H1 (cell line): ENCODE measurements around the gene TMUB2. TPM values are rescaled to one million over a fixed set of nuclear protein-coding genes. Genes with fewer than 3 reads are reported as not detected.

Experiments used
- CTCF ChIA-PET: fragments of 300-600 bp; sonication (Branson Sonifier 250); formaldehyde crosslinking; loops from one replicate; lab custom pipeline; 2021; ENCODE audit not compliant: partially characterized antibody; lab: Charles Lee
- POLR2A ChIA-PET: fragments of 300-600 bp; sonication (Branson Sonifier 250); formaldehyde crosslinking; loops from one replicate; lab custom pipeline; 2021; ENCODE audit warnings: inconsistent platforms; ENCODE audit not compliant: partially characterized antibody; lab: Charles Lee
- DNase-seq, 2 experiments: peaks; one replicate each; pipeline versions ENCODE4 v3.0.0 to v3.0.0-alpha.2; 2010 to 2022; ENCODE audit warnings: low spot score in 2 of 2, low read depth in 1 of 2, mixed read lengths in 1 of 2
- FAIRE-seq: peaks from 2 replicates; lab custom pipeline; 2011; peaks lifted over from hg19 to GRCh38; lab: Jason Lieb, UNC
- H2AFZ ChIP-seq: 2 replicates; pipeline ENCODE4 v1.8.1; 2012; ENCODE audit warnings: low read length, inconsistent platforms
- H2AK5ac ChIP-seq: 2 replicates; pipeline ENCODE4 v1.6.1; 2013; ENCODE audit warnings: low read depth, low read length
- H2BK120ac ChIP-seq: replicated peaks from 2 replicates; pipeline ENCODE3; 2013; ENCODE audit warnings: low read depth, low read length, inconsistent platforms
- H2BK12ac ChIP-seq: 2 replicates; pipeline ENCODE4 v1.6.1; 2013; ENCODE audit warnings: low read depth, low read length
- H2BK15ac ChIP-seq: 2 replicates; pipeline ENCODE4 v1.6.1; 2013; ENCODE audit warnings: low read length
- H2BK20ac ChIP-seq: 2 replicates; pipeline ENCODE4 v1.6.1; 2013; ENCODE audit warnings: low read length
- H2BK5ac ChIP-seq: 2 replicates; pipeline ENCODE4 v1.6.1; 2013; ENCODE audit warnings: low read depth, low read length
- H3K14ac ChIP-seq: 2 replicates; pipeline ENCODE4 v1.6.1; 2013; ENCODE audit warnings: inconsistent platforms; ENCODE audit not compliant: insufficient read length
- H3K18ac ChIP-seq: 2 replicates; pipeline ENCODE4 v1.6.1; 2013; ENCODE audit warnings: low read length; ENCODE audit errors: extremely low read depth
- H3K23ac ChIP-seq: 2 replicates; pipeline ENCODE4 v1.6.1; 2013; ENCODE audit warnings: inconsistent platforms; ENCODE audit not compliant: insufficient read length
- H3K23me2 ChIP-seq: 2 replicates; pipeline ENCODE4 v1.6.1; 2013; ENCODE audit warnings: low read depth, low read length
- H3K27ac ChIP-seq: 2 replicates; pipeline ENCODE4 v1.6.1; 2011; ENCODE audit warnings: low read depth, low read length, inconsistent platforms
- H3K27me3 ChIP-seq, 4 experiments: replicated peaks in 1 of 4; 1 replicate in 1 of 4; 2 replicates in 3 of 4; pipeline versions ENCODE4 v1.6.1 to v1.8.1; 2011 to 2013; ENCODE audit warnings: low read length in 3 of 4, mild to moderate bottlenecking in 3 of 4, inconsistent platforms in 2 of 4, mixed read lengths in 2 of 4, moderate library complexity in 1 of 4; ENCODE audit not compliant: control insufficient read depth in 3 of 4, insufficient read depth in 3 of 4; ENCODE audit errors: extremely low read depth in 1 of 4
- H3K36me3 ChIP-seq, 4 experiments: 2 replicates each; pipeline versions ENCODE4 v1.6.1 to v1.8.1; 2011 to 2013; ENCODE audit warnings: mild to moderate bottlenecking in 4 of 4, low read length in 3 of 4, moderate library complexity in 2 of 4, control low read depth in 1 of 4, inconsistent platforms in 1 of 4; ENCODE audit not compliant: insufficient read depth in 4 of 4, control insufficient read depth in 2 of 4
- H3K4ac ChIP-seq: replicated peaks from 2 replicates; pipeline ENCODE3; 2013; ENCODE audit warnings: low read length, low read depth, mixed read lengths, inconsistent platforms; ENCODE audit not compliant: insufficient read length
- H3K4me1 ChIP-seq, 4 experiments: replicated peaks in 1 of 4; 1 replicate in 1 of 4; 2 replicates in 3 of 4; pipeline versions ENCODE4 v1.6.1 to v1.8.1; 2011 to 2013; ENCODE audit warnings: low read length in 3 of 4, inconsistent platforms in 2 of 4, mixed read lengths in 1 of 4; ENCODE audit not compliant: insufficient read depth in 4 of 4, control insufficient read depth in 3 of 4
- H3K4me2 ChIP-seq, 2 experiments: 2 replicates each; pipeline versions ENCODE4 v1.6.1 to v1.8.1; 2011 to 2013; ENCODE audit warnings: low read depth in 2 of 2, low read length in 2 of 2, control low read depth in 1 of 2, inconsistent platforms in 1 of 2, mild to moderate bottlenecking in 1 of 2; ENCODE audit not compliant: insufficient read depth in 1 of 2
- H3K4me3 ChIP-seq, 4 experiments: fragments of 200-600, 300-600 bp in 1 of 4; sonication (generic), shearing (Covaris generic), sonication (Bioruptor Twin) in 1 of 4; 2 replicates each; pipeline versions ENCODE4 v1.5.1 to v1.8.1; 2011 to 2016; ENCODE audit warnings: low read length in 4 of 4, low read depth in 3 of 4, control low read depth in 2 of 4, inconsistent platforms in 2 of 4, mild to moderate bottlenecking in 2 of 4, mixed read lengths in 1 of 4, moderate library complexity in 1 of 4; ENCODE audit not compliant: insufficient read depth in 2 of 4; ENCODE audit errors: extremely low read depth in 1 of 4
- H3K56ac ChIP-seq: replicated peaks from 2 replicates; pipeline ENCODE3; 2013; ENCODE audit warnings: low read depth, mild to moderate bottlenecking, mixed read lengths, low read length, inconsistent platforms; ENCODE audit not compliant: insufficient read length
- H3K79me1 ChIP-seq: 2 replicates; pipeline ENCODE4 v1.6.1; 2013; ENCODE audit warnings: low read depth, low read length, control low read depth
- H3K79me2 ChIP-seq, 2 experiments: 2 replicates each; pipeline versions ENCODE4 v1.6.1 to v1.8.1; 2012 to 2013; ENCODE audit warnings: low read length in 2 of 2, mild to moderate bottlenecking in 2 of 2, inconsistent platforms in 1 of 2; ENCODE audit not compliant: insufficient read depth in 2 of 2, control insufficient read depth in 1 of 2
- H3K9ac ChIP-seq, 4 experiments: replicated peaks in 1 of 4; 1 replicate in 1 of 4; 2 replicates in 3 of 4; pipeline versions ENCODE4 v1.6.1 to v1.8.1; 2011 to 2013; ENCODE audit warnings: low read depth in 3 of 4, low read length in 3 of 4, control low read depth in 2 of 4, mild to moderate bottlenecking in 2 of 4, moderate library complexity in 2 of 4, inconsistent platforms in 1 of 4; ENCODE audit errors: extremely low read depth in 1 of 4
- H3K9me3 ChIP-seq, 2 experiments: 2 replicates each; pipeline versions ENCODE4 v1.6.1 to v1.8.1; 2012 to 2013; ENCODE audit warnings: mild to moderate bottlenecking in 2 of 2, moderate library complexity in 2 of 2, control low read depth in 1 of 2, inconsistent platforms in 1 of 2, low read depth in 1 of 2, low read length in 1 of 2, mixed read lengths in 1 of 2; ENCODE audit not compliant: insufficient read depth in 2 of 2
- H4K20me1 ChIP-seq, 2 experiments: replicated peaks in 1 of 2; 2 replicates each; pipeline versions ENCODE3 to v1.8.1; 2011 to 2013; ENCODE audit warnings: inconsistent platforms in 2 of 2, low read length in 2 of 2, mild to moderate bottlenecking in 1 of 2; ENCODE audit not compliant: insufficient read depth in 2 of 2, control insufficient read depth in 1 of 2
- H4K5ac ChIP-seq: 2 replicates; pipeline ENCODE4 v1.6.1; 2013; ENCODE audit warnings: low read length, low read depth, mixed read lengths, inconsistent platforms; ENCODE audit not compliant: insufficient read length
- H4K8ac ChIP-seq: 2 replicates; pipeline ENCODE4 v1.8.0; 2013; ENCODE audit warnings: mild to moderate bottlenecking, moderate library complexity, low read length, inconsistent platforms; ENCODE audit not compliant: insufficient read depth; ENCODE audit errors: extremely low read depth
- H4K91ac ChIP-seq: replicated peaks from 2 replicates; pipeline ENCODE3; 2013; ENCODE audit warnings: low read length, mixed read lengths, inconsistent platforms; ENCODE audit not compliant: insufficient read length
- CREB1 ChIP-seq: IDR thresholded peaks from 2 replicates; pipeline ENCODE4 v1.6.1; 2012; ENCODE audit warnings: inconsistent platforms
- CTBP2 ChIP-seq: IDR thresholded peaks from 2 replicates; pipeline ENCODE4 v1.7.0; 2011; ENCODE audit warnings: borderline replicate concordance, mild to moderate bottlenecking, moderate library complexity, mixed read lengths, low read length; ENCODE audit not compliant: insufficient read depth, insufficient read length
- FOSL1 ChIP-seq: IDR thresholded peaks from 2 replicates; pipeline ENCODE4 v1.6.1; 2011; ENCODE audit warnings: mild to moderate bottlenecking, low read depth, low read length, moderate library complexity; ENCODE audit not compliant: insufficient read depth
- HDAC2 ChIP-seq, 2 experiments: fragments of 300-600 bp in 1 of 2; sonication (generic) in 1 of 2; IDR thresholded peaks; 2 replicates each; pipeline ENCODE4 v1.6.1; 2011 to 2012; ENCODE audit warnings: low read depth in 2 of 2, low read length in 2 of 2, mild to moderate bottlenecking in 2 of 2, moderate library complexity in 2 of 2, borderline replicate concordance in 1 of 2, inconsistent platforms in 1 of 2
- MAX ChIP-seq: IDR thresholded peaks from 2 replicates; pipeline ENCODE4 v1.6.1; 2012; ENCODE audit warnings: inconsistent platforms
- POU5F1 ChIP-seq: IDR thresholded peaks from 2 replicates; pipeline ENCODE4 v1.6.1; 2011; ENCODE audit warnings: low read depth, mild to moderate bottlenecking, low read length, moderate library complexity
- SRF ChIP-seq: IDR thresholded peaks from 2 replicates; pipeline ENCODE4 v1.6.1; 2011; ENCODE audit warnings: mild to moderate bottlenecking, low read depth, low read length, moderate library complexity
- TCF12 ChIP-seq: IDR thresholded peaks from 2 replicates; pipeline ENCODE4 v1.6.1; 2011; ENCODE audit warnings: low read depth, mild to moderate bottlenecking, low read length
- WGBS, 2 experiments: shearing (Covaris generic) in 1 of 2; methylation state at CpG; one replicate each; pipeline versions ENCODE4 v1.1.6 to v1.1.7; 2013 to 2015; ENCODE audit warnings: low lambda C conversion rate in 2 of 2, mixed read lengths in 2 of 2, inconsistent platforms in 1 of 2, low coverage in 1 of 2, missing lambda C conversion rate in 1 of 2; ENCODE audit not compliant: insufficient replicate concordance in 2 of 2, insufficient coverage in 1 of 2, insufficient read length in 1 of 2; ENCODE audit errors: extremely low coverage in 1 of 2, missing lambda C conversion rate in 1 of 2; 5-methylcytosine and 5-hydroxymethylcytosine counted together
- polyA plus RNA-seq, 7 experiments: library from polyadenylated mRNA; depleted of rRNA in 3 of 7; stranded (reverse) in 5 of 7; unstranded in 2 of 7; fragments of >200 nt in 5 of 7; fragments of 200-250 nt in 2 of 7; gene quantifications; 1 replicate in 5 of 7; 2 replicates in 1 of 7; 4 replicates in 1 of 7; pipeline versions ENCODE4 v1.2.1 to v1.2.3, GENCODE V29; 2011 to 2013; ENCODE audit warnings: missing spikeins in 2 of 7, mixed read lengths in 2 of 7
- total RNA-seq: library from RNA; stranded (reverse); fragmentation: NEBNext Ultra II Directional; extraction: Animal tissue kit (Norgen Biotek cat#: 25700); gene quantifications from 2 replicates; pipeline ENCODE4 v1.2.1, GENCODE V29; 2021

Gene TMUB2
- total and polyA plus RNA-seq, 2 of the 8 experiments (the other 6 are each of a cell fraction or from before 2014, with no cell fraction given), result 18.5 to 30.5 TPM

- WGBS, 2 experiments, result 82% methylated on average over 4 of the region's 4 CpGs; no CpG with 5 or more reads in 1 of the 2 experiments
- no peak overlapping the region for H3K18ac ChIP-seq
- DNase-seq (no peak), FAIRE-seq (no peak)
- H2AFZ ChIP-seq, result no peak overlapping the region
- H2AK5ac ChIP-seq, result no peak overlapping the region
- H4K5ac ChIP-seq, result no peak overlapping the region
- no peak overlapping the region for H3K27ac ChIP-seq
- CTCF ChIA-PET, result interaction anchor here (0.9 to 3.9 kb wide), 5 partner anchors 11 to 45 kb away, joined by 3 to 22 read pairs (median 4); no protein-coding TSS in a partner anchor
- H3K27me3 ChIP-seq, result no peaks in the 10 kb centered on the region
- H3K4ac ChIP-seq, result no peak overlapping the region
- H2BK20ac ChIP-seq, result no peak overlapping the region
- no peak overlapping the region for H3K23ac ChIP-seq
- no peak overlapping the region for H3K56ac ChIP-seq
- peaks cover 0 to 41% of the 10 kb centered on the region in 2 experiments; a peak in 2 of 4 replicates for H3K79me2 ChIP-seq
- H3K4me3 ChIP-seq, result no peak overlapping the region
- no peak overlapping the region for H3K9ac ChIP-seq
- H3K4me1 ChIP-seq, result no peaks in the 10 kb centered on the region; a peak in 2 of 7 replicates
- no peak overlapping the region for H2BK120ac ChIP-seq
- POLR2A ChIA-PET, result no interaction called here
- H3K9me3 ChIP-seq, result no peaks in the 10 kb centered on the region
- H3K4me2 ChIP-seq, result no peak overlapping the region
- H2BK15ac ChIP-seq, result no peak overlapping the region
- H3K23me2 ChIP-seq, result no peaks in the 10 kb centered on the region
- H4K91ac ChIP-seq, result no peak overlapping the region
- H3K36me3 ChIP-seq, result peaks cover 14 to 45% (median 41%) of the 10 kb centered on the region in 4 experiments
- peaks cover 15% of the 10 kb centered on the region for H3K79me1 ChIP-seq
- no peak overlapping the region for H3K14ac ChIP-seq
- no peak overlapping the region for H2BK12ac ChIP-seq
- H2BK5ac ChIP-seq, result no peak overlapping the region
- peaks cover 6 to 9% of the 10 kb centered on the region in 2 experiments for H4K20me1 ChIP-seq
- TF ChIP-seq POU5F1 (no peak), MAX (no peak), CTBP2 (no peak), TCF12 (no peak), HDAC2 (IDR thresholded peaks at IDR 0.05; ENCODE audit: borderline replicate concordance in 1 of 2, low read depth in 2 of 2, low read length in 2 of 2) (no peak), CREB1 (no peak), SRF (no peak), FOSL1 (no peak)
- TF ChIP-seq, all 59 proteins: peak for 0
- H4K8ac ChIP-seq, result no peak overlapping the region
These were observed 39.0 kb upstream of the TMUB2 start for GRCh38 chr17:44147812-44148211.
